COR-L47 (cell line): ENCODE results near the gene CIART.
"Not testable (repeated sequence)": the region's sequence is repeated elsewhere in the genome, so short reads cannot be mapped to it uniquely, and the experiment has no call there.

Experiments
- DNase-seq: peaks from one replicate; lab custom pipeline; 2025; lab: John Stamatoyannopoulos, UW

The CIART gene, protein sequence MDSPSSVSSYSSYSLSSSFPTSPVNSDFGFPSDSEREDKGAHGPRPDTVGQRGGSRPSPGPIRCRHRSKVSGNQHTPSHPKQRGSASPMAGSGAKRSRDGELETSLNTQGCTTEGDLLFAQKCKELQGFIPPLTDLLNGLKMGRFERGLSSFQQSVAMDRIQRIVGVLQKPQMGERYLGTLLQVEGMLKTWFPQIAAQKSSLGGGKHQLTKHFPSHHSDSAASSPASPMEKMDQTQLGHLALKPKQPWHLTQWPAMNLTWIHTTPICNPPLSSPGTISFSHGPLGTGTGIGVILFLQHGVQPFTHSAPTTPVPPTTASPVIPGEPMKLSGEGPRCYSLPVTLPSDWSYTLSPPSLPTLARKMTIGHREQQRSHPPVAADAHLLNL

DNA sequence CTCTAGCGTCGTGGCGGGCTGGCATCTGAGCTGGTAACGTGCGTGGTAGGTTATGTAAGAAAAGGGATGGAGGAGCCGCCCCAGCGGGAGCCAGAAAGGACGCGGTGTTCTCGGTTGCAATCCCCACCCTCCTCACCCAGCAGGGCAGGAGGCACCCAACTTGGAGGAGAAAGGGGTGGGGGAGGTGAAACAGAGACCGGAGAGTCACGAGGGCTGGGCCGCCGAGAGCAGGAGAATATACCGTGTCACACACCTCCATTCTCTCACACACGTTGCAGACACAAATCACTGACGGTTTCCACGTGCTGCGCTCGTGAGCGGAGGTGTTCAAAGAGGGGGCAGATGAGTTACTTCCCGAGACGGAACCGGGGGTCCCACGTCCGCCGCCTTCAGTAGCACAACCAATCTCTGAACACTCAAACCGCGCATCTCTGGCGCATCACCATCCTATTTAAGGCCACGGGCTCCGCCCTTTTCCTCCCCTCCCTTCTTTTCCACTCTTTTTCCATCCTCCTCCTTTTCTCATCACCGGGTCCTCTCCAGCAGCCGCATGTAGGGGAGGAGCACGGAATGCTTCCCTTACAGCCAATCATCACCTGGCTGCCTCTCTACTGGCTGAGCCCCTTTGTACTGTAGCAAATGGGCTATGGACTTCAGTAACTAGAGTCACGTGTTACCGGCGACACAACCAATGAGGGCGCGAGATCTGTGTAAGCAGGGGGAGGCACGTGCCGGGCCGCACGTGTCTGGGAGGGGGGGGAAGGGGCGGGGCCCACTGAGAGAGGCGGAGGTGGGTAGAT, at the start of gene CIART:
Gene CIART (plus strand): TSS at position 797 of the 800 bp plus-strand sequence. CDS start 714 bp downstream, outside the sequence.
- peak; percentile 99 for DNase-seq

- DNase-seq, result not testable (repeated sequence)
Observed at GRCh38 chr1:150232921-150233320, 49.4 kb upstream of the CIART start.

- no peak for DNase-seq
Observed at GRCh38 chr1:150233359-150234308, 48.7 kb upstream of the CIART start.

DNA sequence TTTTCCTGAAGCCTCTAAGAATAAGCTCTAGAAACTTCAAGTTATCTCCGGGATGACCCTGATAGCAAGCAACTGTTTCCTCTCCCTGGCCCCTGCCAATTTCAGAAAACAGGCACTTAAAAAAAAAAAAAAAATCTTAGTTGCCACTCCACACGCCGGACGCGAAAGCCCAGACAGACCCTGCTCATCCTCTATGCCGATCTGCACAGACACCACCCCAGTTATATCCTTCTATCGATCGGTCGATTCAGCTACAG, 48.1 kb upstream of the CIART start:
- no peak for DNase-seq

GRCh38 chr1:150234566-150235293, 47.6 kb upstream of the CIART start:
- DNase-seq, result peak; percentile 28

GRCh38 chr1:150235294-150235851, 47.0 kb upstream of the CIART start:
- DNase-seq, result no peak

GRCh38 chr1:150235852-150236613, 46.3 kb upstream of the CIART start, which contains the start of gene ANP32E:
ANP32E (minus strand) TSS chr1:150236112; CDS start chr1:150235786, 326 bp downstream.
- peak; percentile 99 for DNase-seq

DNA sequence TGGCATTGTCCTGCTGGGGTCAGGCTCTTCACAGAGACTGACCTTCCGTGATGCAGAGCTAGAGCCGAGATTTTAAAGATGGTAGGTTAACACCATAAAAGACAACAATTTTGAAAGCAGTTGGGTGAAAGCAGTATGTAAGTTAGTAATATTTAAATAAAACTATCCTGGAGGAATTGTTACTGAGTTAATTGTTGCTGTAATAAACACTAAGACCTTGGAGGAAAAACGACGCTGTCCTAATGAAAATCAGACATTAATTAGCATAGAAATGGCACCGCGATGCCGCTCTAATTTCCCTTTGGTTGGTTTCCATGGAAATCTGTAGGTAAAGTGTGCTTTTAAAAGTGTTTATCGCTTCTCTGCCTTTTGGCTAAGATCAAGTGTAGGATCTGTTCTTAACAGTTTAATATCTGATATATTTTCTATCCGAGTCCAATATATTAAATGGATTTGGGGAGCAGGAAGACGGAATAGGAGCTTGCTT, 45.7 kb upstream of the CIART start:
- no peak for DNase-seq

DNA sequence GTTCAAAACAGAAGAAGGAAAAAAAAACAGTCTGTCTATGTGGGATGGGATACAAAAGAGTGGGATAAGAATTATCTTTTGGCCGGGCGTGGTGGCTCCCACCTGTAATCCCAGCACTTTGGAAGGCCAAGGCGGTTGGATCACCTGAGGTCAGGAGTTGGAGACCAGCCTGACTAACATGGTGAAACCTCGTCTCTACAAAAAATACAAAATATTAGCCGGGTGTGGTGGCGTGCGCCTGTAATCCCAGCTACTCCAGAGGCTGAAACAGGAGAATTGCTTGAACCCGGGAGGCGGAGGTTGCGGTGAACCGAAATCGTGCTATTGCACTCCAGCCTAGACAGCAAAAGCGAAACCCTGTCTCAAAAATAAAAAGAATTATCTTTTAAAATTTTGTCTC, 45.2 kb upstream of the CIART start:
- DNase-seq, result not testable (repeated sequence)

DNA sequence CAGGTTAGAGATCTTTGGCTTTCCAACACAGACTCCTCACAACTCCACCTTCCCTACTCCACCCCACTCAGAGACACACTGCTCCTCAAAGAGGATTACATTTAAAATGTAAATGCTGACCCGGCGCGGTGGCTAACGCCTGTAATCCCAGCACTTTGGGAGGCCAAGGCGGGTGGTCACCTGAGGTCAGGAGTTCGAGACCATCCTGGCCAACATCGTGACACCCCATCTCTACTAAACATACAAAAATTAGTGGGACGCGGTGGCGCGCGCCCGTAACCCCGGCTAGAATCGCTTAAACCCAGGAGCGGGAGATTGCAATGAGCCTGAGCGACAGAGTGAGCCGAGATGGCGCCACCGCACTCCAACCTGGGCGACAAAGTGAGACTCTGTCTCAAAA, 44.6 kb upstream of the CIART start:
- DNase-seq, result no peak

GRCh38 chr1:150243003-150243402, 39.4 kb upstream of the CIART start:
- DNase-seq, result no peak

DNA sequence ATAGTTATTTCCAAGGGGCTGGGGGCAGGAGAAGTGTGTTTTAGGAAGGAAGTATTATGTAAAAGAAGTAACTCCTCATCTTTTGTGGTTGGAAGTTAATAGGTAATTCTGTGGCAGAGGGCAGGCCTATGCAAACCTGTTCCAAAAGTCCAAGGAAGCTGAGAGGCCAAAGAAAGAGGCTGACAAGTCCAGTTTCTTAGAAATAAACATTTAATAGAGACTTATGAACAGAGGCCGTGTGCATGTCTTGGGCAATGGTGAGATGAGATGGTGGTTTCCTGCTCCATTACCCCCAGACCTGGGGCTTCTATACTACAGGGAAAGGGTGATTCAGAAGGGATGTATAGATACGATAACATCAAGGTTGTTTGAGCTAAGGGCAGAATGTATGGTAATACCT, 32.4 kb upstream of the CIART start:
- no peak for DNase-seq

DNA sequence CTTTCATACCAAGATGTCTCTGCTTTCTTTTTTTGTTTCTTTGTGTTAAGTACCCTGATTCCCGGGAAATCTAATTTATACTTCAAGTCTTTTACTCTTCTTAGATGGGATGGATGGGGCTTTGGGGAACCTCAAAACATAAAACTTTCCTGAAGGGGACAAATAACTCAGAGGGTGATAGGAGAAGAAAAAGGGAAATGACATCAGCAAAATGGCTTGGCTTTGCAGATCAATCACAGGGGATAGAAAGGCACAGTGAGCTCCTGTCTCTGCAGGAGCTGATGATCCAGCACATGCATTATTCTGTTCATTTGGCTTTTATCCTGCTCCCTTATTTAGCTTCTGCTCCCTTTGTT, 26.2 kb upstream of the CIART start:
- DNase-seq, result no peak

GRCh38 chr1:150256554-150257341, 25.6 kb upstream of the CIART start:
- DNase-seq, result no peak

DNA sequence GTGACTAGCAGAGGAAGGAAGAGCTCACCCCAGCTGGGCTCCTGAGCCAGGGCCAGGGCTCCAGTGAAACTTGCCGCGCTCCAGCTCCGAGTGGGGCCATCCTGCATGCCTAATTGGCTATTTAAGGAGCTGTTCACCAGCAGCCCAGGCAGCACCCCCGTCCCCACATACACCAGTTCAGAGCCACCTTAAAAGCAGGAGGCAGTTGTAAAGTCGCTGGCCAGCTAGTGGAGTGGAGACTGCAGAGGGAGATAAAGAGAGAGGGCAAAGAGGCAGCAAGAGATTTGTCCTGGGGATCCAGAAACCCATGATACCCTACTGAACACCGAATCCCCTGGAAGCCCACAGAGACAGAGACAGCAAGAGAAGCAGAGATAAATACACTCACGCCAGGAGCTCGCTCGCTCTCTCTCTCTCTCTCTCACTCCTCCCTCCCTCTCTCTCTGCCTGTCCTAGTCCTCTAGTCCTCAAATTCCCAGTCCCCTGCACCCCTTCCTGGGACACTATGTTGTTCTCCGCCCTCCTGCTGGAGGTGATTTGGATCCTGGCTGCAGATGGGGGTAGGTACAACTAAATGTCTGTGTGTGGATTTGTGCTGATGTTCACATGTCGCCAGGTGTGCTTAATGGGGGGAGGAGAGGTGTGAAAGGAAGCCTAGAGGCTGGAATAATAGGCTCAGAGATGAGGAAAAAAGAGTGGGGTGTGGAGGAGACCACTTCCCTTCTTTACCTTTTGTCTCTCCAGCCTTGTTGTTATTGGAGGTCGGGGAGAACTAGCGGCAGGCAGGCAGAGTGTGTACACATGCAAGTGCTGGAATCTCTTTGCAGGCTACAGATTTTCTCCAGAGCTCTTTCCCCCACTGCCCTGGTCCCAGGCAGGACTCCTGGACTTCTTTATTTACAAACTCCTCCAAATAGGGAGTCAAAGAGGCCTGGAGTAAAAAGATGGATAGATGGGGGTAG, 24.4 kb upstream of the CIART start, which contains the start of gene CA14:
Gene CA14 (plus strand): TSS at position 151 of the 962 bp plus-strand sequence. CDS start 355 bp downstream, at position 506.
- DNase-seq, result no peak

DNA sequence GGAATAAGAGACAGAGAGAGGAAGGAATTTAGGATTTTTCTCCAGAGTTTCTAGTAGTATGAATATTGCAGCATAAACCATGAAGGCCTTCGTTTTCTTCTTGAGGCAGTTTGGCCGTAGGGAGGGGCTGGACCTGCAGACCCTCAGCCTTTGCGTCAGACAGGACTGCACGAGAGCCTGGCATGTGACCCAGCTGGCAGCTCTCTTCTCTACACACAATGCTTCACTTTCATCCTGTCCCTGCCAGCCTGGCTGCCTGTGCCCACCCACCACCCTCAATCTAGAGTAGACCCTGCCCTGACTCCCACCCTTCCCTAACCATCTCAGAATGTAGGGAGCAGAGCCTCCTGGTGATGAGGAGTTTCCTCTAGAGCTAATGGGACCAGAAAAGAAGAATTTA, 23.1 kb upstream of the CIART start:
- no peak for DNase-seq

DNA sequence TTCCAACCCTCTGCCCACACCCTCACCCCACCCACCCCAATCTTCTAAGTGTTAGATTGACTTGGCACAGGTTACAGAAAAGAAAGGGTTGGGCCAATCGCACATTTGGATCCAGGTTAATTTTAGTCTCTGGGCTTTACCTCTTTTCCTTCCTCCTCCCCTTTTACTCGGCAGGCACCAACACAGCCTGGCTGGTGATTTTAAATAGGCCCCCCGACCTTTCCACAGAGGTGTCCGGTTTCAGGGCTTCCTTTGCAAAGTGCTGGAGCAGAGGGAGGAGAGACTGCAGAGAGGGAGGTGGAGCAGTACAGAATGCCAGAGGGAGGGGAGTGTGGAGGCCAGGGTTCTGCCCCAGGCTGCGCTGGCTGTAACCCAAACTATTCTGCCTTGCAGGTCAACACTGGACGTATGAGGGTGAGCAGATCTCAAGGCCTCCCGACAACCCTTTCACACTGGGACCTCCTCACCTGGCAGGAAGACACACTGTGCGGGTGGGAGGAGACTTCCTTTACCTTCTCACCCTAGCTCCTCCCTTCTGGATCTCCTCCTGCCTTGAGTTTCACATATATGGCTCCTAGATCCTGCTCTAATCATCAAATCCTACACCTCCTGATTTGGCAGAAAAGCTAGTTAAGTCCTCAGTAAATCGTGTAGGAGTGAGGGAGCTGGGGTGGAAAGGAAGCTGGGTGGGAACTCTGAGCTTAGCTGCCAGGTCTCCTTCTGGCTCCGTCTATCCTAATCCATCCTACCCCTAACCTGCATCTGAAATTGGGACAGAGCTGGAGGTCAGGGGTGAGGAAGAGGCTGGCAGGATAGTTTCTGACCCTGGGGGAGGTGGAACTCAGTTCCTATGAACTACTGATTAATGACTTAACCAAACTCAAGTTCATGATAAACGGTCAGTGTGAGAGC, 22.3 kb upstream of the CIART start:
- DNase-seq, result peak; percentile 21
